Sciatic nerve (tissue), 2 donors: ENCODE results near the gene LRIT3. TPM values are rescaled to one million over a fixed set of nuclear protein-coding genes. Genes with fewer than 3 reads are reported as not detected.
"Not testable (repeated sequence)": the region's sequence is repeated elsewhere in the genome, so short reads cannot be mapped to it uniquely, and the experiment has no call there.

Source experiments
- ATAC-seq: fragments of 200-7000 bp; cut with Tn5 transposase; one replicate; pipeline ENCODE4 v1.9.1; 2020; ENCODE audit warnings: mild to moderate bottlenecking, moderate library complexity
- DNase-seq: peaks from one replicate; pipeline ENCODE4 v3.0.0-alpha.2; 2020; ENCODE audit warnings: low spot score
- intact Hi-C: fragments of 100-400 bp; cut with DNase I; formaldehyde crosslinking; loops from one replicate; pipeline ENCODE4 v1.14.2; 2022
- total RNA-seq: library from RNA; stranded (reverse); fragmentation: NEBNext Ultra II Directional; extraction: Animal tissue kit (Norgen Biotek cat#: 25700); gene quantifications from one replicate; pipeline ENCODE4 v1.2.1, GENCODE V29; 2021
- donor health status: DM: no; HTN: no; CAD: no.
- donor health status: DM: no; HTN: no; CAD: no.

LRIT3 gene
- total RNA-seq, 1 donor from 2014 or later = 0.31 TPM

DNA sequence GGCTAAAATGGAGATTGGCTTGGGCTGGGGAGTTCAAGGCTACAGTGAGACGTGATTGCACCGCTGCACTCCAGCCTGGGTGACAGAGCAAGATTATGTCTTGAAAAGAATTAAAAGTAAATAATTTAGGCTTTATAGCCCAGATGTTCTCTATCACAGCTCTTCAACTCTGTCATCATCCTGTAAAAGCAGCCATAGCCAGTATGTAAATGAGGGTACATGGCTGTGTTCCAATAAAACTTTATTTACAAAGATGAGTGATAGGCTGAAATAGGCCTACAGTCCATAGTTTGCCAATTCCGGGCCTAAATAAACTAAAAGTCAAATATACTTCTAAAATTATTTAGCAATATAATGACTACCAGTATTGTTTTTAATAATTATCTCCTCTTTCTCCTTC, 10.9 kb upstream of the LRIT3 start:
- intact Hi-C loops = loop anchor here (10.0 kb wide), 1 partner anchor 412 kb away; no protein-coding TSS in a partner anchor
- DNase-seq = no peak
- no peak for ATAC-seq

- ATAC-seq = no peak
- DNase-seq = no peak
- intact Hi-C loops = no loop called here
Measured at GRCh38 chr4:109846395-109847098, 1.4 kb upstream of the LRIT3 start.

GRCh38 chr4:109848501-109848900, 594 bp downstream of the LRIT3 start:
- no peak for ATAC-seq
- intact Hi-C loops = no loop called here

DNA sequence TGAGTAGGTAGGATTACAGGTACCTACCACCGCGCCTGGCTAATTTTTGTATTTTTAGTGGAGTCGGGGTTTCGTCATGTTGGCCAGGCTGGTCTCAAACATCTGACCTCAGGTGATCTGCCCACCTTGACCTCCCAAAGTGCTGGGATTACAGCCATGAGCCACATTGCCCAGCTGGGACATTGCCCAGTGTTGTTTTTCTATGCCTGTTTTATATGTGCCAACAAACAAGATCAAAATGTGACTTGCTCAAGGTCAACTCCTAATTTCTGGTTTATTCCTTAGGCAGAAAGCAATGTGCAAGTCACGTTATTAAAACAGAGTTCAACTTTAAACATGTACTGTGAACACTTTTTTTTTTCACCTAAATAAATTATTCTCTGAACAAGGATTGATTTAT, 2.7 kb downstream of the LRIT3 start:
- ATAC-seq (no peak), DNase-seq (no peak)
- intact Hi-C loops = no loop called here

More at GRCh38 chr4:109848501-109848900, 594 bp downstream of the LRIT3 start:
- no peak for DNase-seq

DNA sequence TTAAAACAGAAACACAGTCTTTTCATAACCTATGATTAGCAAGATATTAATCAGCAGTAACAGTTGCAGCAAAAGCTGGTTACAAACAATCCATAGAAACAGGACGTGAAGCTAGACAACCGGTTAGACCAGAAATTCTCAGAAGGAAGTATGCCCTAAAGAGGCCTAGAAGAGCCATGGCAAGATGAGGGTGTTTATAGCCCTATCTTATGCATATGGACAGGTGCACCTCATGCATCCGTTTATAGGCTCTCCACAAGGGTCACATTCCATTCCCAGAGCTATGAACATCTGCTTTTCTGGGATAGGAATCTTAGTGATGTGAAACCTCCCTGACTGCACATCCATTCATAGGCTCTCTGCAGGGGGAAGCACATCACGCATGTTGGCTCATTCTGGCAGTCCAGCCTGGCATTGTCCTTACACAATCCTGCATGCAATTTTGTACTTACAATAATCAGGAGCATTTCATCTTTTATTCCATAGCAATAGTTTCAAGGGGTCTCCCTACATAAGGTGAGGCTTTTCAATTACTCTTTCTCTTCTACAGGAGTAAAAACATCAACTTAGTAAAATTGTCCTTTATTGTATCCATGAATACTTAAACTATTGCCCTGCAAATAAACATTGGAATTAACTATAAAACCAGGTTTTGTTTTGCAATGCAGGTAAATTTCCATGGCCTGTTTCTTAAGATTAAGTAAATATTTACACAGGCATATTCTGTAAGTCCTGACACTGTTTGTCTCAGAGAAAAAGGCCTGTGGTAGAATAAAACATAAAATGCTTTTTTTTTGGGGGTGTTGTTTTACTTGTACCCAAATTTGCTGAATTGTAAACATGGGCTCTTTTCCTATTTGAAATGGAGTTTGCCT, 11.8 kb downstream of the LRIT3 start:
- intact Hi-C loops, ATAC-seq: not testable (repeated sequence)

GRCh38 chr4:109861271-109861670, 13.4 kb downstream of the LRIT3 start:
- intact Hi-C loops = no loop called here
- no peak for ATAC-seq

More for the DNA sequence above, 11.8 kb downstream of the LRIT3 start:
- DNase-seq = not testable (repeated sequence)

DNA sequence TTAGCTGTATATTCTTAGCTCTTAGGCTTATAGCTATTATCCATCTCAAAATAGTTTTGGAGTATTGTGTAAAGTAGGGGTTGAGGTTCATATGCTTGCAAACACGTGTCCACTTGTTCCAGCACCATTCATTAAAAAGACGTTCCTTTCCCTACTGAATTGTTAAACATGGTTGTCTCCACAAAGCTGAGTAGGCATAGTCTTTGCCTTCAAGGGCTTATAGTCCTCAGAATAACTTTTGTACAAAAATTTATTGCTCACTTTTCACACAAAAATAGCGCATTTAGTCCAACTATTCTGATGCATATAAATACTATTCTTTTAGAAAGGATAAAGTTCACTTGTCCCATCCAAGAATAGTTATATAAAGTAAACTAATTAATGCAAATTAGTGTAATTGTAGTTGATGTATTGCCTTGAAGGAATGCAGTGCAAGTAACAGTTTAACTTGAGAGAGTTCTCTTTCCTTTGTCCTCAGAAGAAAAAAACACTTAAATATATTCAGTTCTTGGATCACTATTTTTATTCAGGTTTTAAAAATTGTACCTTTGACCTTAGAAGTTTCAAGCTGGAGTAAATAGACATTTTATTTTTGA, 14.1 kb downstream of the LRIT3 start:
- DNase-seq = no peak
- ATAC-seq = no peak
- intact Hi-C loops = no loop called here

More at GRCh38 chr4:109861271-109861670, 13.4 kb downstream of the LRIT3 start:
- no peak for DNase-seq

GRCh38 chr4:109864134-109864533, 16.2 kb downstream of the LRIT3 start:
- DNase-seq = no peak
- intact Hi-C loops = no loop called here
- ATAC-seq = no peak

DNA sequence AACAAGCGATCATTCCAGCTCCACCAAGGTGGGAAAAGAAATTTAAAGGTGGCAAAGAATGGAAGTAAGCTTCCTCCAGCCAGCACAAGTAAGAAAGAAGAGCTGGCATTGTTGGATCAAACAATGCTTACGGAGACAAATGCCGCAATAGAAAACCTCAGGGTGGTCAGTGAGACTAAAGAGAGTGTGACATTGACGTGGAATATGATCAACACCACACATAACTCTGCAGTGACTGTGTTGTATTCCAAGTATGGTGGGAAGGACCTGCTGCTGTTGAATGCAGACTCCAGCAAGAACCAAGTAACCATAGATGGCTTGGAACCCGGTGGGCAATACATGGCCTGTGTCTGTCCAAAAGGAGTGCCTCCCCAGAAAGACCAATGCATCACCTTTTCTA, 22.2 kb downstream of the LRIT3 start:
- intact Hi-C loops = no loop called here

DNA sequence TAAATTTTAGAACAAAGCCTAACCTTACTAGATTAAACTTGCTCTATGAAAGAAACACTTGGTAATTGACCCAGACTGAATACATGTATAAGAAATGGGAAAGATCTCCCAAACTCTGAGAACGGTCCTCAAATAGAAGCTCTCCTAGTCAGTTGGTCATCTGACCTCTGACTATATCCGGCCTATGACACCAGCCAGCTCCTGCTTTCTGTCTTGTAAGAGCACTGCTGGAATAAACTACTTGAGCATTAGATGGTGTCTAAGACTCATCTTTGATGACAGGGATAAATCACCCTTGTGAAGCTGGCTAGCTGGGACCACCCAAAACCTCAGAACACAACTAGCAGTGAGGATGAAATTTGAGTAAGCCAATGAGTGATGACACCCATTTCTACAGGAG, 24.2 kb downstream of the LRIT3 start:
- ATAC-seq (no peak), DNase-seq (no peak)
- intact Hi-C loops = no loop called here

More for the DNA sequence above, 22.2 kb downstream of the LRIT3 start:
- DNase-seq (no peak), ATAC-seq (no peak)

GRCh38 chr4:109872950-109873656, 25.2 kb downstream of the LRIT3 start:
- intact Hi-C loops = no loop called here
- DNase-seq (no peak), ATAC-seq (no peak)

- DNase-seq = no peak
- ATAC-seq = no peak
- intact Hi-C loops = no loop called here
Measured at GRCh38 chr4:109873791-109874514, 26.0 kb downstream of the LRIT3 start.

- ATAC-seq (no peak), DNase-seq (no peak)
- intact Hi-C loops = no loop called here
Measured at GRCh38 chr4:109875106-109875505, 27.2 kb downstream of the LRIT3 start.

GRCh38 chr4:109875553-109875952, 27.6 kb downstream of the LRIT3 start:
- ATAC-seq, intact Hi-C loops, DNase-seq: not testable (repeated sequence)

DNA sequence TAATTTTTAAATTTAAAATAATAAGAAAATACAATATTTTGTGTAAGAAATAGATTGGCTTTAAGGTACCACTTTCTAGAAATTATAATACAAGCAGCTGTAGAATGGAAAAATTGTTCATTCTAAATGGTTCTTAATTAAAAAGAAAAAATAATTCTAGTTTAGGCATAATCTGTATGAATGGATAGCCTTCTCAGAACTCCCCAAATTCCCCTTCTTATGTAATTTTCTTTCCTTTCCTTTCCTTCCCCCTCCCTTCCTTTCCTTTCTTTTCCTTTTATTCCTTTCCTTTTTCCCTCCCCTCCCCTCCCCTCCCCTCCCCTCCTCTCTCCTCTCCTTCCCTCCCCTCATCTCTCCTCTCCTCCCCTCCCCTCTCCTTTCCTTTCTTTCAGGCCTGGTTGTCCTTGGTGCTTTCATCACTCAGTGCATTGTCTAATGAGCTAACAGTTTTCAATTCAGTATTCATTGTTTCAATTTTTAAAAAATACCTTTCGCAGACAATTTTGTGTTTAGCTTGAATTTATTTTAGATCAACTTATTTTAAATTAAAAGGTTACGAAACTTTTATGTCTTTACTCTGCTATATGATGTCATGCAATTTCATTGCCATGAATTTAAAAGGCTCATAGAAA, 28.8 kb downstream of the LRIT3 start:
- ATAC-seq = no peak
- intact Hi-C loops = no loop called here

DNA sequence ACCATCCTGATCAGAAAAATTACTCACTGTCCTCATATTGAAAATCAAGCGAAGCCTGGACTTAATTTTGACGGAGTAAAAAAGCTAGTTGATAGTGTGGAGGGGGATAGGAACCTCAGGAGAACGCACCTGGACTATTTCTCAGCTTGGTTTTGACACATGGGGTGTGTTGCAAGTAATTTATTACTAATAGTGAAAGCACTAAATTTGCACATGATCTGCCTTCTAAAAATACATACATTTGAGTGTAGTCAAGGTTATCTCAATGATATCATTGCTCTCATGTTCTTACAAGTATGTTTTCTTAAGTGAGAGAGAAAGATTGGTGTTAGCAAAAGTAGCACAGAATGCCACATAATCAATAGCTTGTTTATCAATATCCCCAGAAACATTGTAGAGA, 29.5 kb downstream of the LRIT3 start:
- intact Hi-C loops = no loop called here
- DNase-seq (no peak), ATAC-seq (no peak)

More for the DNA sequence above, 28.8 kb downstream of the LRIT3 start:
- DNase-seq = no peak

DNA sequence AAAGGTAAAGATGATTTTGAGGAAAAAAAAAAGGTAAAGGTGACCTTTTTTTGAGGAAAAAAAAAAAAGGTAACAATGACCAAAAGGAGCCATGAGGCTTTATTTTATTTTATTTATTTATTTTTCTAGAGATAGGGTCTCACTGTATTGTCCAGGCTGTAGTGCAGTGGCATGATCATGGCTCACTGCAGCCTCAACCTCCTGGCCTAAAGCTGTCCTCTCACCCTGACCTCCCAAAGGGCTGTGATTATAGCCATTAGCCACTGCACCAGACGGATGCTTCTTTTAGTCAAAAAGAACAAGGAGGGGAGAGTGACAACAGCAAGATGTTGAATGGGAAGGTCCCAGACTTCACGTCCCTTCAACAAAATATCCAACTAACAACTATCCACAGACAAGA, 30.4 kb downstream of the LRIT3 start:
- intact Hi-C loops = no loop called here
- no peak for ATAC-seq
- DNase-seq = no peak

GRCh38 chr4:109879081-109879480, 31.2 kb downstream of the LRIT3 start:
- ATAC-seq (no peak), DNase-seq (no peak)
- intact Hi-C loops = no loop called here
